Measurements from ENCODE around the gene RAB40C.
A peak's percentile ranks its signal among the peaks of the same experiment; 100 is the strongest.
"Not testable (repeated sequence)": the region's sequence is repeated elsewhere in the genome, so short reads cannot be mapped to it uniquely, and the experiment has no call there.

Gene RAB40C

DNA sequence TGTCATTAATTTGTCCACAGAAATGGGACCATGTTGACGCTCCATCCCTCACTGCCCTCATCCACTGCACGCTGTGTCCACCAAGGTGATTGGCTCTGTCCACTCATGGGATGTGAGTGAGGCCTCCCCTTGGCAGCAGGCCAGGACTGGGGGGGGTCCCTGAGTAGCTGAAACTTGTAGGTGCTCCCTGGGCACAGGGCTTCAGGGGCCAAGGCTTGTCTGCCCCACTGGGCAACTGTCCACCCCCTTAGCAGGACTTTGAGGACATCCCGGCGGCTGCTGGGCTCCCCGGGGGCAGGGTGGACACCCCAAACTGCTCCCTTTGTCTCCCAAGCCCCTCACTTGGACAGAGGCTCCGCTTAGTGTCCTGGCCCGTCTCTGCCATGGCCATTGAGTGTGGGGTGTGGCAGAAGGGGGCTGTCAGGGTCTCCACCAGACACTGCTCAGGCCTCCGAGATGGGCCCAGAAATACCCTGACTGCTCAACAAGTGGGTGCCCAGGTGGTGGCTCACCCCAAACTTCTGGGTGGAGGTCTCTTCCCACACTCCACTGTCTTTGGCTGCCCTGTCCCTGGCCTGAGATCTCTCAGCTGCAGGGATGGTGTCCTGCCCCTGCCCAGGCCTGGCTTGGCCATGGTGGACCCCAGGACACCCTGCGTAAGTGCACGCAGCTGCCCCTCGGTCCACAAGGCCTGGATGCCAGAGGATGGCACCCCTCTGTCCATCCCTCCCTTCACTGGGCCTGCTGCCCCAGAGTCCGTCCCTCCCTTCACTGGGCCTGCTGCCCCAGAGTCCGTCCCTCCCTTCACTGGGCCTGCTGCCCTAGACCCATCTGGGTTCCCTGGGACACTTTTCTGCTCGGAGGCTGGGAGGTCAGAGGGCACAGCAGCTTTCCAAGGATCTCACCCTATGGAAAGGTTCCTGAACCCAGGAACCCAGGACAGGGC lies 2.9 kb upstream of the RAB40C start:
- no peak for DNase-seq (ENCODE audit: extremely low read depth in 1 of 2, low read depth in 1 of 2)

GRCh38 chr16:588639-588888 lies 1.3 kb upstream of the RAB40C start:
- DNase-seq (ENCODE audit: extremely low read depth in 1 of 2, low read depth in 1 of 2) = peak in 1 of 2 donors; percentile 58

- DNase-seq (ENCODE audit: extremely low read depth in 1 of 2, low read depth in 1 of 2) = peak; percentile 91 to 92
Measured at GRCh38 chr16:588889-589657, 793 bp upstream of the RAB40C start.

DNA sequence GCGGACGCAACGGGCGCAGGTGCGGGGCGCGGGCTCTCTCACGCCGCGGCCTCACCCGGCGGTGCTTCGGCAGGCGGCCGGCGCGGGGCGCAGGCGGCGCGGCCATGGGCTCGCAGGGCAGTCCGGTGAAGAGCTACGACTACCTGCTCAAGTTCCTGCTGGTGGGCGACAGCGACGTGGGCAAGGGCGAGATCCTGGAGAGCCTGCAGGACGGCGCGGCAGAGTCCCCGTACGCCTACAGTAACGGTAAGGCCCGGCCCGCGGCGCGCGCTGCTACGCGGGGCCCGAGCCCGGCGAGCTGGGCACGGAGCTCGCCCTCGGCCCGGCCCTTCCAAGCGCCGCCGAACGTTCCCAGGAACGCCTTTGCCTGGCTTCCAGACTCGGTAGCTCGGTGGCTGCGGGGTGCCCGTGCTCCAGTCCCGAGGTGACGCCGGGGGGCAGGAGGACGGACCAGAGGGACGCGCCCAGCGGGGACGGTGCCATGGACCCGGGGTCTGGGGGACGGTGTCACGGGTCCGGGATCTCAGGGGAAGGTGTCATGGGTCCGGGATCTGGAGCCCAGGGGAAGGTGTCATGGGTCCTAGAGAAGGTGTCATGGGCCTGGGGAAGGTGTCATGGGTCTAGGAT lies 435 bp downstream of the RAB40C start:
- no peak for DNase-seq (ENCODE audit: extremely low read depth in 1 of 2, low read depth in 1 of 2)

GRCh38 chr16:590815-591200 lies 942 bp downstream of the RAB40C start:
- no peak for DNase-seq (ENCODE audit: extremely low read depth in 1 of 2, low read depth in 1 of 2)

DNA sequence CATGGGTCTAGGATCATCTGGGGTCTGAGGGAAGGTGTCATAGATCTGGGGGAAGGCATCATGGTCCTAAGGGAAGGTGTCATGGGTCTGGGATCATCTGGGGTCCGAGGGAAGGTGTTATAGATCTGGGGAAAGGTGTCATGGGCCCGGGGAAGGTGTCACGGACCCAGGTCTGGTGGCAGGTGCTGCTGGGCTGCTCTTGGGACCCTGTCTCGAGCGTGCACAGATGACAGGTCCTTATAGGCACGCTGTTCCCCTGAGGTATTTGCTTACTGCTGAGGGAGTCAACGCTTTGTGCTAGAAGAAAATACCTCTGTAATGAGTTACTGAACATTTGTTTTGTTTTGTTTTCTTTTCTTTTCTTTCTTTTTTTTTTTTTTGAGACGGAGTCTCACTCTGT lies 1.4 kb downstream of the RAB40C start:
- no peak for DNase-seq (ENCODE audit: extremely low read depth in 1 of 2, low read depth in 1 of 2)

- no peak for DNase-seq (ENCODE audit: extremely low read depth in 1 of 2, low read depth in 1 of 2)
Measured at GRCh38 chr16:591892-592517, 2.1 kb downstream of the RAB40C start.

DNA sequence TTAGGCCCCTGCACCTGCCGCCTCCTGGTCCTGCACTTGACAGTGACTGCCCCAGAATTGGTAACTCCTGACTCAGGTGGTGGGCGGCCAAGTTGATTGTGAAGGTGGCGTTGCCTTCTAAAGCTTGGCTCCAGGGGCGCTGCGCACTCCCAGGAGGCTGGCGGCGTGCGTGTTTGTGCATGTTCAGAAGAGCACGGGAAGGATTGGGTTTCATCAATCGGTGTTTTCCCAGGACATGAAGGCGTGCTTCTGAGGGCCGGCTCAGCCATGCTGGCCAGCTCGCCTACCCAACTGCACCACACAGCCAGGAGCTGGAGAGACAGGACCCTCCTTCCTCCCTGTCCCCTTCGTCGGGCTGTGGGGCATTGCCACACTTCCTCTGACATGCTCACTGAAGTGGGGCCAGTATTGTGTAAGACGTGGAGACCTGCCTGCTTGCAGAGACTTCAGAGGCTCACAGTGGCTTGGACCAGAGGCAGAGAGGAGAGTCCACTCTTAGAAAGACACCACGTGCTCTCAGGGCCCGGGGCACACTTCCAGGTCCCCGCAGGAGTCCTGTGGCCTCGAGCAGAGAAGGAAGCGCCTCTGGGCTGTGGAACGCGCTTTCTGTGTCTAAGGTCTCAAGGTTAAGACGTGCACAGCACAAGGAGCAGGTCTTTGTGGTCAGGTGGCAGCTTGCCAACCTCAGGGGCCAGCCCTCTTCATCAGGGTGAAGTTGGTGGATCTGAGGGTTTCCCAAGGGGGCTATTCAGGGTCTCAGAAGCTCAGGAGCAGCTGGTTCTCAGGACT lies 2.8 kb downstream of the RAB40C start:
- no peak for DNase-seq (ENCODE audit: extremely low read depth in 1 of 2, low read depth in 1 of 2)

DNA sequence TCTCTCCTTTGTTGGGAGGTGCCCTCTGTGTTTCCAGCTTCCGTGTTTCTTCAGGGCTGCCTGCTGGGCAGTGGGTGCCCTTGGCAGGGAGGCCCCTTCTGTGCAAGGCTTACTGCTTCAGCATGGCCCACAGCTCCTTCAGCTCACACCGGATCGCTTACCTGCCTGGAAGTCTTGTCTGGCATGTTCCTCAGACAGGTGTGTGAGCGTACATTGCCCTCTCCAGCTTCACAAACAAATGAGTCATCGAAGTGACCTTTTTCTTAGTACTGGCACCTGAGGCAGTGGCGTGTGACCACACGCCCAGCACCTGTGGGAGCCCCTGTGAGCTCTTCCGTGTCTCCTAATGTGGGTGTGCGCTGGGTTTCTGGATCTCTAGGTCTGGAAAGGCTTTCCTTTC lies 3.5 kb downstream of the RAB40C start:
- no peak for DNase-seq (ENCODE audit: extremely low read depth in 1 of 2, low read depth in 1 of 2)

- DNase-seq (ENCODE audit: extremely low read depth in 1 of 2, low read depth in 1 of 2) = no peak
Measured at GRCh38 chr16:593807-594206, 3.9 kb downstream of the RAB40C start.

GRCh38 chr16:595094-595528 lies 5.2 kb downstream of the RAB40C start:
- DNase-seq (ENCODE audit: extremely low read depth in 1 of 2, low read depth in 1 of 2) = no peak

DNA sequence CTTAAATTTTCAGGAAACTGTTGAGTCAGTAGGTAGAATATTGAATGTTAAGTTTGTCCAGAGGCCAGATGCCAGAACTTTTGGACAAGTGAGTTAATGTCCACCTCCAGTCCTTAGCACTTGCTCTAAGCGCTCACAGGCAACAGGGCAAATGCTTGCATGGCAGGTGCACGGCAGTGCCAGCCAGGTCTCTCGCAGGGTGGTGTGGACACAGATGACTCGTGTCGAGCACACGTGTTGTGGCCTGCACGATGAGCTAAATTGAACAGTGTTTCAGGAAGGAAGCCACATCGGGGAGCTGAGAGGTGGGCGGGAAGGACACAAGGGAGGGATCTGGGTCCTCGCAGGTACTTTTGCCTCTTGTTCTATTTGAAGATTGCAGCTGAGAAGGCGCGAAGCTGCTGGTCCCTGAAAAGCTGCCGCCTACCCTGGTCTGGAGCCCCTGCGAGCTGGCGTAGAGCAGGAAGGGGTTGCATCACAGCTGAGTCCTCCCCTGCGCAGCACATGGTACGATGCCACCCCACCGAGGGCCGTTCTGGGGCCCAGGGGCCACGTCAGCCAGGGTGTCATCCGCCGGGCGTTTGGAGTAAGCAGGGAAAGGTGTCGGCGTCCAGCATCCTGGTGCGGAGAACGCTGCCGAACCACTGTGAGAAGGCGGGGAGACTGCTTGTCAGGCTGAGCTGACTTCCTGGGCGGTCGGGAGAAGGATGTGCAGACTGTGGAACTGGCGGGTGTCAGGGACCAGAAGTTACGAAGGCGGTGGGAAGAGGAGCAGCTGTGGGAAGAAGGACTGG lies 6.3 kb downstream of the RAB40C start:
- no peak for DNase-seq (ENCODE audit: extremely low read depth in 1 of 2, low read depth in 1 of 2)

DNA sequence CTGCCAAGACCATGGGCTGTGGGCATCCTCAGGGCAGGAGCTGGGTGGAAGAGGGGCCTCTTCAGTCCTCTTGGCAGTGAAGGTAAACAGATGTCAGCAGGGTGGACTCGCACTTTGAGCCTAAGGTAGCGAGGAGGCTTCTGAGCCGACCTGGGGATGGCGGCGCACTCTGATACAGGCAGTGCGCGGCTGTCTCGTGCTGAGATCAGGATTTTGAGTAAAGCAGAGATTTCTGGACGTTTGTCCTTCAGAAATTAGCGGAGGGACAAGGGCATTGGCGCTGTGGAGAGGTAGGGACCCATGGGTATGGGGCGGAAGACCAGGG lies 6.8 kb downstream of the RAB40C start:
- no peak for DNase-seq (ENCODE audit: extremely low read depth in 1 of 2, low read depth in 1 of 2)

- DNase-seq (ENCODE audit: extremely low read depth in 1 of 2, low read depth in 1 of 2) = not testable (repeated sequence)
Measured at GRCh38 chr16:597655-598054, 7.8 kb downstream of the RAB40C start.

DNA sequence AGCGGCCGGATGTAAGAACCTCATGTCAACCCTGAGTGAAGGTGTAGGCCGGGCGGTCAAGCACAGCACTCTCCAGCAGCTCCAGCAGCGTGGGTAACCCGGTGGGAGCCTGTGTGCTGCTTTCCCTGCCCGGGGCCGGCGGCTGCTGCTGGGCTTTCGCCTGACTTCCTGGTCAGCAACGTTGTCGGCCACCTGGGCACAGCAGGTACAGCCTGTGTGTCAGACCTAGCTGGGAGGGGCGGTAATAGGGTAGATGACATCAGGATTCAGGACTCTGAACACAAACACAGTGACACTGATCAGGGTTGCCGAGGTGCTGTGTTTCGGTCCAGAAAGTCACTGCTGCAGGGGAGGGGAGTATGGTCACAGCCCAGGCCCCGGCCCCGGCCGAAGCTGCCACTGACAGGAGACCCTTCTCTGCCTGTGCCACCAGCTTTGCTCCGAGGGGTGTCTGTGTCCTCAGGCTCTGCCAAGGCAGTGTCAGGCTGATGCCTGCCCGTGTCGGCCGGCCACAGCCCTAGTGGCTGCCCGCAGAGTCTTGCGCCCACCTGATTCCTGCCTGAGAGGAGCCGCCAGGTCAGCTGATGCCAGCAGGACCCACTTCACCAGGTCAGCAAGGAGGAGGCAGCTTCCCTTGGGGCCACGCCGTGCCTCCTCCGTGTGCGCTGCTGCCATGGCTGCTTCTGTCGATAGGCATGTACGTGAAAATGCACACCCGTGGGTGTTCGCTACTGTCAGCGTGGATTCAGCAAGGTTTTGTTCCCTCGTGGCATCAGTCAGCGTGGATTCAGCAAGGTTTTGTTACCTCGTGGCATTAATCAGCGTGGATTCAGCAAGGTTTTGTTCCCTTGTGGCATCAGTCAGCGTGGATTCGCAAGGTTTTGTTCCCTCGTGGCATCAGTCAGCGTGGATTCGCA lies 9.2 kb downstream of the RAB40C start:
- DNase-seq (ENCODE audit: extremely low read depth in 1 of 2, low read depth in 1 of 2) = no peak

- no peak for DNase-seq (ENCODE audit: extremely low read depth in 1 of 2, low read depth in 1 of 2)
Measured at GRCh38 chr16:600781-601180, 10.9 kb downstream of the RAB40C start.

GRCh38 chr16:603933-604332 lies 14.1 kb downstream of the RAB40C start:
- DNase-seq (ENCODE audit: extremely low read depth in 1 of 2, low read depth in 1 of 2) = no peak

DNA sequence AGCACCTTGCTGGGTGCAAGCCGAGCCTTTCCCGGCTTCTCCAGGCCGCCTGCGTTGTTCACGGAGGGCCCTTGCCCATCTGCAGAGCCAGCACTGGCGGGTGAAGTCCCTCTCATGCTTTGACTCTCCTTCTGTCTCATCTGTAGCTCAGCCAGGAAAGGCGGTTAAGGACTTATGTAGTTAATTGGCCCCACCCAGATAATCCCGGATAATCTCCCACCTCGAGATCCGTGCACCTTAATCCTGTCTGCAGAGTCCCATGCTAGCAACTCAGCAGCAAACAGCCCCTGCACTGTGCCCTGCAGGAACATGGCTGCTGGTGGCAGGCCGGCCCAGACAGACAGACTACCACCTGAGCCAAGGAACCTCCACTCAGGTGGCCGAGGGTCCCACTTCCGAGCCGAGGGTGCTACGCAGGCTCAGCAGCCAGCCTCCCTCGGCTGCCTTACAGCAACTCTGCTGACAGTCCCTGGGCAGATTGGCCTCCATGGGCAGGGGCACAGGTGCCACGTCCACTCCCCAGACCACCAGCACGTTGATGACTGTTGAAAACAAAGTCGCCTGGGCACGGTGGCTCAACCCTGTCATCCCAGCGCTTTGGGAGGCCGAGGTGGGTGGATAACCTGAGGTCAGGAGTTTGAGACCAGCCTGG lies 16.9 kb downstream of the RAB40C start:
- no peak for DNase-seq (ENCODE audit: extremely low read depth in 1 of 2, low read depth in 1 of 2)
